ENCODE results near the gene STRN3.

STRN3 gene

DNA sequence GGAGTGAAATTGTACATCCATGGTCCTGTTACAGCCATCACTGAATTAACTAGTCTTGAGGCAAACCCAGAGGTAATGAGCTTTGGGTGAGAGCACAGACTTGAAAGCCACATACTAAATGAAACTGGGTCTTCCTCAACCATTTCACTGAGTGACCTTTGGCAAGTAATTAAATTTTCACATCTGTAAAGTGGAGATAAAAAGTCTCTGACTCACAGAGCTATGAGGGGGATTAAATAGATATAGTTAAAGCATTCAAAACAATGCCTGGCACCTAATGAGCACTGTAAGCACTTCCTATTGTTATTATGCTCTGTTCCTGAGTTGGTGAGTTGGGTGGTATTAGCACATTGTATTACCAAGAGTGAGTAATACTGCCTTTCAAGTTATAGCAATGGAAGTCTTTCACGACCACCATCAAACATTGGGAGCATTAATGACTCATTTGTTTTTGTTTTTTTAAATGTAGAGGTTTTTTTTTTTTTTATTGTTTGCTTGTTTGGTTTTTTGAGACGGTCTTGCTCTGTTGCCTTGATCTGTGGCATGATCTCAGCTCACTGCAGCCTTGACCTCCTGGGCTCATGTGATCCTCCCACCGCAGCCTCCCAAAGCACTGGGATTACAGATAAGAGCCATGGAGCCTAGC lies 12.5 kb upstream of the STRN3 start:
- in situ Hi-C loops (cut with HindIII; ENCODE audit: low sequenced_read_pairs) = no loop called here

- in situ Hi-C loops (cut with HindIII; ENCODE audit: low sequenced_read_pairs) = no loop called here
Measured at GRCh38 chr14:31037709-31038221, 11.6 kb upstream of the STRN3 start.

GRCh38 chr14:31036552-31036951 lies 10.4 kb upstream of the STRN3 start:
- in situ Hi-C loops (cut with HindIII; ENCODE audit: low sequenced_read_pairs) = no loop called here

DNA sequence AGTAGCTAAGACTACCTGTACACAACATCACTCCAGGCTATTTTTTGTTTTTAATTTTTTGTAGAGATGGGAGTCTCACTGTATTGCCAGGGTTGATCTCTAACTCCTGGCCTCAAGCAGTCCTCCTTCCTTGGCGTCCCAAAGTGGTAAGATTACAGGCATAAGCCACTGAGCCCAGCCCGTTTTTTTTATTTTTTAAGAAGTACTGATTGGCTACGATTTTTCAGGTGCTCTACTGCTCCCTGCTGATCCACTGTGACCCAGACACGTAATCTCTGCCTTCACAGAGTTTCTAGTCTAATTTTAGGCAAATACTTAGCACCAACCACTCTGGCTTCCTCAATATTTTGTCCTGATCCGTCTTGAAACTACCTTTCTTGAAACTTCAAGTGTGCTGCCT lies 4.3 kb upstream of the STRN3 start:
- in situ Hi-C loops (cut with HindIII; ENCODE audit: low sequenced_read_pairs) = no loop called here

- in situ Hi-C loops (cut with HindIII; ENCODE audit: low sequenced_read_pairs) = no loop called here
Measured at GRCh38 chr14:31029016-31029970, 3.1 kb upstream of the STRN3 start.

DNA sequence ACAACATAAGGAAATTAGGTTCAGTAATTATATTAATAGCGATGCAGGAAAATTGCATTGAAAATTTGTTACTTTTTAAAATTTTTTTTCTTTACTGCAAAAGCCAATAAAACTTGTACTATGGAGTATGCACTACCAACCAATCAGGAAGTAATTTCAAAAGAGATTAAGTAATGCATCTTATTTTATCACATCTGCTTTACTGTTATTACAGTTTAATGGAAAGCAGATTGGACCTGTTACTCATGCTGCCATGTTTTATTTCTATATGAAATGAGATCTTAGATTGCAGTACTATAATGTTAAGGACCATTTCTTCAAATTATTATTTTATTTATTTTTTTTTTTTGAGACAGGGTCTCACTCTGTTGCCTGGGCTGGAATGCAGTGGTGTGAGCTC lies 1.7 kb upstream of the STRN3 start:
- in situ Hi-C loops (cut with HindIII; ENCODE audit: low sequenced_read_pairs) = no loop called here

GRCh38 chr14:31026450-31027235 lies 464 bp upstream of the STRN3 start:
- in situ Hi-C loops (cut with HindIII; ENCODE audit: low sequenced_read_pairs) = no loop called here

GRCh38 chr14:31025367-31026076 lies 657 bp downstream of the STRN3 start, which contains the start of gene AP4S1:
TSS of gene AP4S1 (plus strand) at chr14:31025649. CDS start at chr14:31066197, 40,548 bp downstream.
- in situ Hi-C loops (cut with HindIII; ENCODE audit: low sequenced_read_pairs) = no loop called here

DNA sequence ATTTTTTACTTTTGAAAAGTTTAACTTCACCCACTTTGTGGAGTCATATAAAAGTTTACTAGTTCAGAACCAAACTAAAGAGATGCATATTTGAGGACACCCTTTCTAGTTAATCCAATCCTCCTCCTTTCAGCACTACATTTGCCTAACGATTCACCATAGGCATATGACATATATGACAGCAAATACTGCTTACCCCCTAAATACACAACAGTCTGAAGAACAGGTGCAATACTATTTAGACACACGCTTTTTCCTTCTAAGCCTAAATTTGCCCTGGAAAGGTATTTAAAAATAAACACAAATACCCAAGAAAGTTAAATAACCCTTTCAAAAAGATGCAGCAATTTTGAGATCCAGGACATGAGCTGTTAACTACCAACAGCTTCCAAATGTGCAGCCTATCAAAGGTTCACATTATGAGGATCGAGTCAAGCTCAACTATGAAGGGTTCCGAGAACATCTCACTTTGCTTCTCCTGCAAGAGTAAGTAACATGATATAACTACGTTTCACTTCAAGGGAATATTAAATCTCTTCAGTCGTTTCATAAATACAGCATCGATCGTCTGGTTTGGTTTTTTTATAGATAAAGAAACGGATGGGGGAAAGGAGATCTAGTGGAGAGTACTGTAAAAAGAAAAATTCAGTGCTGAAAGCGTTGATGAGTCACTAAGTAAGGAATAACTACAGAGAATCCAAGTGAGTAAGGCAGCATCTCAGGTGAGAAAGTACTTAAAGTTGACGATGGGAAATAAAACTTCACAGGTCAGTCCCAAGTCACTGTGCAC lies 1.4 kb downstream of the STRN3 start:
- in situ Hi-C loops (cut with HindIII; ENCODE audit: low sequenced_read_pairs) = no loop called here

GRCh38 chr14:31024010-31024480 lies 2.1 kb downstream of the STRN3 start:
- in situ Hi-C loops (cut with HindIII; ENCODE audit: low sequenced_read_pairs) = no loop called here

DNA sequence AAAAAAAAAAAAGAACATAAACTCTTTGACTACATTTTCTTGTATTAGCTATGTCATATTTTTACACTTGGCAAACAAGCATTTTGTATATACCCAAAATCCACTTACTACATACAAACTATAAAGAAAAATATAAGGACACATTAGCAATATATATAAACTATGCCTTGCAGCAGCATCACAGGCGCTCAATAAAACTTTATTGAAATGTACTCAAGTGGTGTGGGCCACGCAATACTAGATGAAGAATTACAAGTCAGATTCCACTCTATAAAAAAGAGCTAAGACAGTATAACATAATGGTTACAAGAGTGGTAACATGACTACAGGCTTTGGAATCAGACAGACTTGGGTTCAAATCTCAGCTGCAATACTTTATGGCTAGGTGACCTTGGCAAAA lies 3.8 kb downstream of the STRN3 start:
- in situ Hi-C loops (cut with HindIII; ENCODE audit: low sequenced_read_pairs) = no loop called here

DNA sequence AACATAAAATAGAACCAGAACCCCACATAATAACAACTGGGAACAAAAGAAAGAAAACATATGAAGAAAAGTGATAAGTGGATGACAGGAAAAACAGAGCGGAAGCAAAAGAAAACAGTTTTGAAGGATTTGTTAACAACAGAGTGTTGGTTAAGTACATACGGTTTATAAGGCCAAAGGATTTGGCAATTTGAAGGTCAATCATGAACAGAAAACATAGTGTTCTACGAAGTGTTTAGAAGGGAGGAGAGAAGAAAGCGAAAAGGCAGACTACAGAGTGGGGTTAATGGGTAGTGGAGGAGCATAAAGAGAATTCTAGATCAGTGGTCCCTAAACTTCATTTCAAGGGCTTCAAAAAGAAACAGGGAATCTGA lies 4.6 kb downstream of the STRN3 start:
- in situ Hi-C loops (cut with HindIII; ENCODE audit: low sequenced_read_pairs) = no loop called here

DNA sequence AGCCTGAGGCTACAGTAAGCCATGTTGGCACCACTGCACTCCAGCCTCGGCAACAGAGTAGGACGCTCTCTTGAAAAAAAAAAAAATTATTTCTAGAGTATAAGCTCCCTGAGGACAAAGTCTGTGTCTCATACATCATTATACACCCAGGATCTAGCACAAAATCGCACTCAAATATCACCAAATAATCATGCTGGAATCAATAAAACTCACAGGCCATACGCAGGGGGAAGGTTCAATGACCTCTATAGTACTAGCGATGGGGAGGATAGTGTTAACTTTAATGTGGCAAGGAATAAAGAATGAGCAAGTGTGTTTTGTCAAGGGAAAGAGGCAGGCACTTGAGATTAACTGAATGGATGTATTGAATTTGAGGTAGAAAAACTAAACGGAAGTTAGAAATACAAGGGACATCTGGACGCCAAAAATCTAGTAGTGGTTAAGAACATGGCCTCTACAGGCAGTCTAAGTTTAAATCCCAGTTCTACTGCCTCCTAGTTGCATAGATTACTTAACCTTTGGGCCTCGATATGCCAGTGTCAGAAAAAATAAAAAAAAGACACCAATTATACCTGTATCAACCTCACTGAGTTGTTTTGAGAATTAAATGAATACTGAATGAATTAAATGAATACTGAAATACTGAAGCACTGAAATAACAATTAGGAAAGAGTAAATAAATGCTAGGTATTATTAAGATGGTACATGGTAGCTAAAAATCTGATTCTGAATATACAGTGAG lies 5.2 kb downstream of the STRN3 start:
- in situ Hi-C loops (cut with HindIII; ENCODE audit: low sequenced_read_pairs) = no loop called here

DNA sequence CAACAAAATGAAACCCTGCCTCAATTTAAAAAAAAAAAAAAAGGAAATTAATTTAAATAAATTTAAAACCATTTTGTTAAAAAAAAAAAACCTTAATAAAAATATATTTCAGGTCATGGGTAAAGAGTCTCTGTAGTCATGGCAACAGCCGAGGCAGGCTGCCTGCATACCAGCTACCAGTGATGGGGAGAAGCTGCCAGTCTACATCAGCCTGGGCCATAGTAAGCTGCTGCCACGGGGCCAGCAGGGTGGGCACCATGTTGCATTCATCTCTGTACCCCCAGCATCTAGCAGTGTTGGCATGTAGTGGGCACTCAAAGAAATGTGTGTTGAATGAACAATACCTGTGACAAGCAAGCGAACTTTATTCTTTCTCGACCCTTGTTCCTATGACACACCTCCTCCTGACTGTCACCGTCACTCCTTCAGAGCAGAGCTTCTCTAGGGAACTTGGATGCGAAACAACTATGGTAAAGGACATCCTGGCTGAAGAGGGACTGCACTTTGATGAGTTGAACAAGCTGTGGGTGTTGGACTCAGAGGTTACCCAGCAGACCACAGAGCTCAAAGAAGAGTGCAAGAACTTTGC lies 8.0 kb downstream of the STRN3 start:
- in situ Hi-C loops (cut with HindIII; ENCODE audit: low sequenced_read_pairs) = no loop called here

DNA sequence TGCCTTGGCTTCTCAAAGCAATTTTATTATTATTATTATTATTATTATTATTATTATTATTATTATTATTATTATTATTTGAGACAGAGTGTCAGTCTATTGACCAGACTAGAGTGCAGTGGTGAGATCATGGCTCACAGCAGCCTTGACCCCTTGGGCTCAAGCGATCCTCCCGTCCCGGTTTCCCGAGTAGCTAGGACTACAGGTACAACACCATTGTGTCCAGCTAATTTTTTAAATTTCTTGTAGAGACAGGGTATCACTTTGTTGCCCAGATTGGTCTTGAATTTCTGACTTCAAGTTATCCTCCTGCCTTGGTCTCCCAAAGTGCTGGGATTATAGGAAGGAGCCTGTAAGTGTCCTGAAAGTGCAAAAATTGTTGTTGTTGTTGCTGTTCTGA lies 12.3 kb downstream of the STRN3 start:
- in situ Hi-C loops (cut with HindIII; ENCODE audit: low sequenced_read_pairs) = no loop called here

DNA sequence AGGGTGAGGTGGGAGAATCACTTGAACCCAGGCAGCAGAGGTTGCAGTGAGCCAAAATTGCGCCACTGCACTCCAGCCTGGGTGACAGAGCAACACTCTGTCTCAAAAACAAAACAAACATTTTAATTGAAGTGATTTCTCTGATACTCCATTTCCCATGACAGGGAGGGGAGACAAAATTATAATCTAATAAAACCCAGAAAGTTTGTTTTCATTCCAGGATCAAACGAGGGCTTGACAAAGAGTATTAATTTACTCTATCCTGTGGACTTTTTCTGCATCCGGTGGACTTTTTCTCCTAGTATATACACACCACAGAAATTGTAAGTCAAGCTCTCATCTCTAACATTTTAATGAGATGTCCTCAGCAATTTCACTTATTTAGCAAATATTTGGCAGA lies 15.2 kb downstream of the STRN3 start:
- in situ Hi-C loops (cut with HindIII; ENCODE audit: low sequenced_read_pairs) = no loop called here

DNA sequence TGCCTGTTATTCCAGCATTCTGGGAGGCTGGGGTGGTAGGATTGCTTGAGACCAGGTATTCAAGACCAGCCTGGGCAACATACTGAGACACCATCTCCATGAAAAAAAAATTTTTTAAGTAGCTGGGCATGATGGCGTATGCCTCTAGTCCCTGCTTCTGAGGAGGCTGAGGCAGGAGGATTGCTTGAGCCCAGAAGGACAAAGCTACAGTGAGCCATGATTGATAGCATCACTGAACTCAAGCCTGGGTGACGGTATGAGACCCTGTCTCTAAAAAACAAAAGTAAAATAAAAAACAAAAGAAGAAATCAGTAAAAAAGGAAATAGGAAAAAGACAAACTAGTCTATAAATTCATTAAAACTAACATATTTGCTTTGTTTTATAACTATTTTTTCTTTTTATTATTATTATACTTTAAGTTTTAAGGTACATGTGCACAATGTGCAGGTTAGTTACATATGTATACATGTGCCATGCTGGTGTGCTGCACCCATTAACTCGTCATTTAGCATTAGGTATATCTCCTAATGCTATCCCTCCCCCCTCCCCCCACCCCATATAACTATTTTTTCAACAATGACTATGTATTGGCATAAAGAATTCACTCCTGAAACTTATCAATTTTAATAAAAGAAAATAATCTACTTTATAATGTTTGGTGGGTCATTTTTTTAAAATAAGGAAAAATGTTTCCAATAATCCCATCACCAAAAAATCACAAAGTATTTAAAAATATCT lies 16.2 kb downstream of the STRN3 start:
- in situ Hi-C loops (cut with HindIII; ENCODE audit: low sequenced_read_pairs) = no loop called here

DNA sequence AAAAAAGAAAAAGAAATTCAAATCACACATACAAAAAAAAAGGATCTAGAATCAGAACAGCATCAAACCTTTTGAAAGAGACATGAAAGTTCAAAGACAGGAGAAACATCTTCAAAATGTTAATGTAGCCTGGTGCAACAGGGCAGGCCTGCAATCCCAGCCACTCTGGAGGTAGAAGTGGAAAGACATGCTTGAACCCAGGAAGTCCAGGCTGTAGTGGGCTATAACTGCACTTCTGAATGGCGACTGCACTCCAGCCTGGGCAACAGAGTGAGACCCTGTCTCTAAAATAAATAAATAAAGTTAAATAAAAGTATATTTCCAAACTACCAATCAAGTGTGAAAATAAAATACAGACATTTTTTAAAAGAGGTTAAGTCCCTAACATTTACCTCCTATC lies 19.5 kb downstream of the STRN3 start:
- in situ Hi-C loops (cut with HindIII; ENCODE audit: low sequenced_read_pairs) = no loop called here

Measured in DLD1 (cell line).